Fibroblast of lung (primary cell): ENCODE measurements around the gene FSTL5. TPM values are rescaled to one million over a fixed set of nuclear protein-coding genes. Genes with fewer than 3 reads are reported as not detected.

ENCODE experiments used
- DNase-seq, 2 donors: peaks; one replicate each; pipeline versions ENCODE4 v3.0.0 to v3.0.0-alpha.2; 2010; ENCODE audit warnings: low read depth in 2 of 2
- H2AFZ ChIP-seq: 2 replicates; pipeline ENCODE4 v1.5.1; 2012; ENCODE audit warnings: low read length, control low read depth, inconsistent platforms
- H3K27ac ChIP-seq: 2 replicates; pipeline ENCODE4 v1.5.1; 2011; ENCODE audit warnings: low read length, control low read depth; ENCODE audit not compliant: insufficient read depth
- H3K27me3 ChIP-seq: 2 replicates; pipeline ENCODE4 v1.5.1; 2011; ENCODE audit warnings: mild to moderate bottlenecking, low read length; ENCODE audit not compliant: control insufficient read depth, insufficient read depth
- H3K36me3 ChIP-seq: 2 replicates; pipeline ENCODE4 v1.5.1; 2011; ENCODE audit warnings: low read length; ENCODE audit not compliant: control insufficient read depth, insufficient read depth
- H3K4me1 ChIP-seq: 2 replicates; pipeline ENCODE4 v1.5.1; 2011; ENCODE audit warnings: low read length; ENCODE audit not compliant: control insufficient read depth, insufficient read depth; ENCODE audit errors: extremely low read depth
- H3K4me2 ChIP-seq: 2 replicates; pipeline ENCODE4 v1.5.1; 2011; ENCODE audit warnings: low read length, control low read depth; ENCODE audit not compliant: insufficient read depth; ENCODE audit errors: extremely low read depth
- H3K4me3 ChIP-seq, 4 experiments: fragments of 200-600 bp in 1 of 4; sonication (generic) in 1 of 4; replicated peaks in 1 of 4; 2 replicates each; pipeline ENCODE4 v1.5.1; 2011 to 2016; ENCODE audit warnings: low read length in 4 of 4, low read depth in 3 of 4, mild to moderate bottlenecking in 3 of 4, control low read depth in 2 of 4, inconsistent platforms in 1 of 4, mixed read lengths in 1 of 4; ENCODE audit not compliant: insufficient read depth in 1 of 4; ENCODE audit errors: control extremely low read depth in 1 of 4
- H3K79me2 ChIP-seq: 2 replicates; pipeline ENCODE4 v1.5.1; 2012; ENCODE audit warnings: mild to moderate bottlenecking, low read length, inconsistent platforms; ENCODE audit not compliant: control insufficient read depth, insufficient read depth
- H3K9ac ChIP-seq: 2 replicates; pipeline ENCODE4 v1.5.1; 2011; ENCODE audit warnings: mild to moderate bottlenecking, low read length, control low read depth; ENCODE audit not compliant: insufficient read depth
- H3K9me3 ChIP-seq: 2 replicates; pipeline ENCODE4 v1.5.1; 2012; ENCODE audit warnings: low read depth, low read length; ENCODE audit not compliant: control insufficient read depth, insufficient read depth
- H4K20me1 ChIP-seq: 2 replicates; pipeline ENCODE4 v1.5.1; 2011; ENCODE audit warnings: low read length; ENCODE audit not compliant: control insufficient read depth, insufficient read depth; ENCODE audit errors: extremely low read depth
- EZH2 ChIP-seq: IDR thresholded peaks from 2 replicates; pipeline ENCODE4 v1.5.1; 2012; ENCODE audit warnings: low read length, control low read depth, mild to moderate bottlenecking; ENCODE audit errors: missing control alignments
- polyA plus RNA-seq, 2 donors: library from polyadenylated mRNA; depleted of rRNA in 1 of 2; stranded (reverse) in 1 of 2; unstranded in 1 of 2; fragments of >200 nt; gene quantifications; 2 replicates each; pipeline ENCODE4 v1.2.1, GENCODE V29; 2011 to 2012; ENCODE audit warnings: missing spikeins in 1 of 2
- total RNA-seq: library from RNA; depleted of rRNA; stranded (reverse); fragments of >200 nt; gene quantifications from 2 replicates; pipeline ENCODE4 v1.2.1, GENCODE V29; 2014
- TF ChIP-seq, protein P1 (sequence below), 2 donors: IDR thresholded peaks in 1 of 2; conservative IDR thresholded peaks in 1 of 2; 1 replicate in 1 of 2; 2 replicates in 1 of 2; pipeline ENCODE4 v1.5.1; 2011 to 2012; ENCODE audit warnings: low read length in 2 of 2, control low read depth in 1 of 2, inconsistent platforms in 1 of 2, low read depth in 1 of 2, mild to moderate bottlenecking in 1 of 2

Gene FSTL5
- total and polyA plus RNA-seq, 2 donors (not counting 1 experiment from before 2014, with no cell fraction given), result 0.11 to 0.33 TPM

DNA sequence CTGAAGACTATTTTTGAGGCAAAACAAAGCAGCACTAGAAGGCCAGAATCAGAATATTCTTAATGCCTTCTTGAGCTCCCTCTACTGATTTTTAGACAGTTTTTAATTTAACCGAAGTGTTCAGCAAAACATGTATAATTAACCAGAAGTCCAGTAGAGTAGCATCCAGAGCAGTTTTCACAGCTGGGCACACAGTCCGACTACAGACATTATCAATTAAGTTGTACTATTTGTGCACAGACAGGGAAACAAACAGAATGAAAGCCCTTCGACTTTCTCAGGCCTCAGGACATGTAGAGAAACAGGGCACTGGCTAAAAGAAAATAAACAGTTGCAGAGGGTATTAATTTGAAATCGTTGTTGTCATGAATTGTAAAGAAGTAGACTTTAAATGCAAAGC lies 11.9 kb downstream of the FSTL5 start:
- Histone ChIP-seq H2AFZ (no peak overlapping the region), H3K9ac (no peak overlapping the region), H3K36me3 (no peaks in the 10 kb centered on the region), H3K9me3 (no peaks in the 10 kb centered on the region), H3K27me3 (no peaks in the 10 kb centered on the region), H3K4me2 (no peak overlapping the region), H3K27ac (no peak overlapping the region), H4K20me1 (no peaks in the 10 kb centered on the region), H3K4me3 (no peak overlapping the region), H3K79me2 (no peaks in the 10 kb centered on the region), H3K4me1 (no peaks in the 10 kb centered on the region)
- TF ChIP-seq EZH2, result no peak
- TF ChIP-seq, protein P1, sequence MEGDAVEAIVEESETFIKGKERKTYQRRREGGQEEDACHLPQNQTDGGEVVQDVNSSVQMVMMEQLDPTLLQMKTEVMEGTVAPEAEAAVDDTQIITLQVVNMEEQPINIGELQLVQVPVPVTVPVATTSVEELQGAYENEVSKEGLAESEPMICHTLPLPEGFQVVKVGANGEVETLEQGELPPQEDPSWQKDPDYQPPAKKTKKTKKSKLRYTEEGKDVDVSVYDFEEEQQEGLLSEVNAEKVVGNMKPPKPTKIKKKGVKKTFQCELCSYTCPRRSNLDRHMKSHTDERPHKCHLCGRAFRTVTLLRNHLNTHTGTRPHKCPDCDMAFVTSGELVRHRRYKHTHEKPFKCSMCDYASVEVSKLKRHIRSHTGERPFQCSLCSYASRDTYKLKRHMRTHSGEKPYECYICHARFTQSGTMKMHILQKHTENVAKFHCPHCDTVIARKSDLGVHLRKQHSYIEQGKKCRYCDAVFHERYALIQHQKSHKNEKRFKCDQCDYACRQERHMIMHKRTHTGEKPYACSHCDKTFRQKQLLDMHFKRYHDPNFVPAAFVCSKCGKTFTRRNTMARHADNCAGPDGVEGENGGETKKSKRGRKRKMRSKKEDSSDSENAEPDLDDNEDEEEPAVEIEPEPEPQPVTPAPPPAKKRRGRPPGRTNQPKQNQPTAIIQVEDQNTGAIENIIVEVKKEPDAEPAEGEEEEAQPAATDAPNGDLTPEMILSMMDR (conservative IDR thresholded peaks at IDR 0.05 in 1 of 2, IDR thresholded peaks at IDR 0.05 in 1 of 2; ENCODE audit: low read depth in 1 of 2, low read length in 2 of 2), result no peak
- no peak for DNase-seq

DNA sequence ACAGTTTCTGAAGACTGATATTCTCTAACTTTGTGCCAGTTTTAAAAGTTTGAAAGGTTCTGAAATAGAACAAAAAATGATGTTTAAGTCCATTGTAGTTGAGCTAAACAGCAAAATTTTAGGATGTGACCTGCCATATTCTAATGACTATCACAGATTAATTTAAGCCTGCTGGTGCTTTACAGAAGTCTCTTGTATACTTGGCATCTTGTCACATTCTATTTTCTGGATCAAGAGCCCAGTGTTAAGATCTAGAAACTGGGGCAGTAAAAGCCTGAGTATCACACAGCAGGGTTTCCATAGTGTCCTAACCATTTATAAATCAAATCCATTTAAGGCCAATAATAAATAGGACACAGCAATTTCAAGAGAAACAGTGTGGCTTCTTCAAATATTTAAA lies 12.4 kb downstream of the FSTL5 start:
- H3K4me1 ChIP-seq, result no peaks in the 10 kb centered on the region
- no peak for DNase-seq
- no peaks in the 10 kb centered on the region for H3K27me3 ChIP-seq
- no peaks in the 10 kb centered on the region for H4K20me1 ChIP-seq
- H3K9me3 ChIP-seq, result no peaks in the 10 kb centered on the region
- H3K79me2 ChIP-seq, result no peaks in the 10 kb centered on the region
- no peak overlapping the region for H2AFZ ChIP-seq
- H3K27ac ChIP-seq, result no peak overlapping the region
- no peaks in the 10 kb centered on the region for H3K36me3 ChIP-seq
- H3K4me2 ChIP-seq, result no peak overlapping the region
- H3K4me3 ChIP-seq, result no peak overlapping the region
- no peak overlapping the region for H3K9ac ChIP-seq
- TF ChIP-seq, protein P1 (conservative IDR thresholded peaks at IDR 0.05 in 1 of 2, IDR thresholded peaks at IDR 0.05 in 1 of 2; ENCODE audit: low read depth in 1 of 2, low read length in 2 of 2), result no peak
- TF ChIP-seq EZH2, result no peak

DNA sequence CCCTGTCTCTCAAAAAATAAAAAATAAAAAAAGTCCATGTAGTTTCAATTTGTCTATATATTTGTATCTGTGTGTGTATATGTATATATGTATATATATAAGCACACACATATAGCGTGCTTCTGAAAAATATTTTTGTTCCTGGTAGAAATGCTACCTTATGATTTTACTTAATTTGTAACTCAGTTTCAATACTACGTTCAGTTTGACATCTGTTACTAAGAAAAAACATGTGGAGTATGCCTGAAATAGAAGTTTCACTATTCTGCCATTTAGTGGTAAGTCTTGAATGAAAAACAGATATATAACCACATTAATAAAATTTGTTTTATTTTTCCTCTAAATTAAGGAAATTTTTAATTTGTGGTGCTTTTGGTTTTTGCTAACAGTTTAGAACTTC lies 14.2 kb downstream of the FSTL5 start:
- Histone ChIP-seq H3K9me3 (no peaks in the 10 kb centered on the region), H3K36me3 (no peaks in the 10 kb centered on the region), H3K27ac (no peak overlapping the region), H3K9ac (no peak overlapping the region), H2AFZ (no peak overlapping the region), H3K27me3 (no peaks in the 10 kb centered on the region), H4K20me1 (no peaks in the 10 kb centered on the region), H3K4me2 (no peak overlapping the region), H3K79me2 (no peaks in the 10 kb centered on the region), H3K4me1 (no peaks in the 10 kb centered on the region), H3K4me3 (no peak overlapping the region)
- no peak for TF ChIP-seq EZH2
- TF ChIP-seq, protein P1 (conservative IDR thresholded peaks at IDR 0.05 in 1 of 2, IDR thresholded peaks at IDR 0.05 in 1 of 2; ENCODE audit: low read depth in 1 of 2, low read length in 2 of 2), result no peak
- DNase-seq, result no peak
